ENCODE results near the gene MSANTD7.

MSANTD7 gene

DNA sequence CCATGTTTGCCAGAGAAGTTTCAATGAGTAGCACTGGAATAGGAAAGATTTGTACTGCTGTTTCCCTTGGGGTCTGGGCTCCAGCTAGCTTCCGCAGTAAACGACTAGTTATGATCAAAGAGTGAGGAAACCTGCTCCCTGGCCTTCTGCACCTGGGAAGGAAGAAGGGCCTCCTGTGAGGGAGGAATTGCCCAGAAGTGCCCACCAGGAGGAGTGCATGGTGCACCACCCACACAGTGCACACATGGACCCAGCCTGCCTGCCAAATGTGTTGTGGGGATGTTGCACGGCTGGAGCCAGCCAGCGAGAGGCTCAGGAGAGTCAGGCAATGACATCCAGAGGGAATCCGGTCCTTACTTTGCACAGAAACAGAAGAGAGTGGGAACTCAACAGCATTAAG, 36.4 kb upstream of the MSANTD7 start:
- Histone ChIP-seq H3K9ac (ENCODE audit: low read depth, low read length) (no peak overlapping the region), H3K4me3 (ENCODE audit: low read depth in 1 of 2, low read length in 2 of 2) (no peak overlapping the region), H2AFZ (ENCODE audit: low read depth, low read length) (no peak overlapping the region), H3K36me3 (ENCODE audit: insufficient read depth, low read length) (no peaks in the 10 kb centered on the region), H3K4me1 (ENCODE audit: insufficient read depth, low read length) (no peaks in the 10 kb centered on the region), H4K20me1 (ENCODE audit: insufficient read depth, low read length) (no peaks in the 10 kb centered on the region), H3K9me3 (ENCODE audit: insufficient read depth, low read length, severe bottlenecking) (no peaks in the 10 kb centered on the region), H3K27me3 (ENCODE audit: insufficient read depth, low read length, poor library complexity) (peaks cover 9% of the 10 kb centered on the region), H3K27ac (ENCODE audit: low read length) (no peak overlapping the region), H3K79me2 (ENCODE audit: insufficient read depth, low read length) (no peaks in the 10 kb centered on the region), H3K4me2 (ENCODE audit: insufficient read depth, low read length) (no peak overlapping the region)
- TF ChIP-seq, protein P1, sequence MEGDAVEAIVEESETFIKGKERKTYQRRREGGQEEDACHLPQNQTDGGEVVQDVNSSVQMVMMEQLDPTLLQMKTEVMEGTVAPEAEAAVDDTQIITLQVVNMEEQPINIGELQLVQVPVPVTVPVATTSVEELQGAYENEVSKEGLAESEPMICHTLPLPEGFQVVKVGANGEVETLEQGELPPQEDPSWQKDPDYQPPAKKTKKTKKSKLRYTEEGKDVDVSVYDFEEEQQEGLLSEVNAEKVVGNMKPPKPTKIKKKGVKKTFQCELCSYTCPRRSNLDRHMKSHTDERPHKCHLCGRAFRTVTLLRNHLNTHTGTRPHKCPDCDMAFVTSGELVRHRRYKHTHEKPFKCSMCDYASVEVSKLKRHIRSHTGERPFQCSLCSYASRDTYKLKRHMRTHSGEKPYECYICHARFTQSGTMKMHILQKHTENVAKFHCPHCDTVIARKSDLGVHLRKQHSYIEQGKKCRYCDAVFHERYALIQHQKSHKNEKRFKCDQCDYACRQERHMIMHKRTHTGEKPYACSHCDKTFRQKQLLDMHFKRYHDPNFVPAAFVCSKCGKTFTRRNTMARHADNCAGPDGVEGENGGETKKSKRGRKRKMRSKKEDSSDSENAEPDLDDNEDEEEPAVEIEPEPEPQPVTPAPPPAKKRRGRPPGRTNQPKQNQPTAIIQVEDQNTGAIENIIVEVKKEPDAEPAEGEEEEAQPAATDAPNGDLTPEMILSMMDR (IDR thresholded peaks at IDR 0.05; ENCODE audit: borderline replicate concordance, extremely low read depth, low read length, poor library complexity, severe bottlenecking): peak; percentile 26
- TF ChIP-seq EZH2 (IDR thresholded peaks at IDR 0.05; ENCODE audit: borderline replicate concordance, low read depth, low read length, severe bottlenecking): no peak
- DNase-seq (no peak), ATAC-seq (ENCODE audit: insufficient read depth, low read depth) (no peak; the same call in 2 of the 3 replicates)

GRCh38 chr10:14803827-14804226, 34.3 kb upstream of the MSANTD7 start:
- Histone ChIP-seq H3K4me2 (ENCODE audit: insufficient read depth, low read length) (no peak overlapping the region), H3K9ac (ENCODE audit: low read depth, low read length) (no peak overlapping the region), H3K27ac (ENCODE audit: low read length) (no peak overlapping the region), H2AFZ (ENCODE audit: low read depth, low read length) (no peak overlapping the region), H3K79me2 (ENCODE audit: insufficient read depth, low read length) (no peaks in the 10 kb centered on the region), H3K4me3 (ENCODE audit: low read depth in 1 of 2, low read length in 2 of 2) (no peak overlapping the region), H3K36me3 (ENCODE audit: insufficient read depth, low read length) (no peaks in the 10 kb centered on the region), H3K4me1 (ENCODE audit: insufficient read depth, low read length) (no peaks in the 10 kb centered on the region), H3K9me3 (ENCODE audit: insufficient read depth, low read length, severe bottlenecking) (no peaks in the 10 kb centered on the region), H4K20me1 (ENCODE audit: insufficient read depth, low read length) (no peaks in the 10 kb centered on the region), H3K27me3 (ENCODE audit: insufficient read depth, low read length, poor library complexity) (peaks cover 3% of the 10 kb centered on the region)
- ATAC-seq (ENCODE audit: insufficient read depth, low read depth): no peak
- TF ChIP-seq EZH2 (IDR thresholded peaks at IDR 0.05; ENCODE audit: borderline replicate concordance, low read depth, low read length, severe bottlenecking): no peak
- TF ChIP-seq, protein P1 (IDR thresholded peaks at IDR 0.05; ENCODE audit: borderline replicate concordance, extremely low read depth, low read length, poor library complexity, severe bottlenecking): no peak
- DNase-seq: no peak

GRCh38 chr10:14806318-14806717, 31.8 kb upstream of the MSANTD7 start:
- Histone ChIP-seq H4K20me1 (ENCODE audit: insufficient read depth, low read length) (no peaks in the 10 kb centered on the region), H3K27me3 (ENCODE audit: insufficient read depth, low read length, poor library complexity) (no peaks in the 10 kb centered on the region), H3K79me2 (ENCODE audit: insufficient read depth, low read length) (no peaks in the 10 kb centered on the region), H3K4me3 (ENCODE audit: low read depth in 1 of 2, low read length in 2 of 2) (no peak overlapping the region), H3K9ac (ENCODE audit: low read depth, low read length) (no peak overlapping the region), H2AFZ (ENCODE audit: low read depth, low read length) (no peak overlapping the region), H3K4me2 (ENCODE audit: insufficient read depth, low read length) (no peak overlapping the region), H3K9me3 (ENCODE audit: insufficient read depth, low read length, severe bottlenecking) (no peaks in the 10 kb centered on the region), H3K27ac (ENCODE audit: low read length) (no peak overlapping the region), H3K36me3 (ENCODE audit: insufficient read depth, low read length) (no peaks in the 10 kb centered on the region), H3K4me1 (ENCODE audit: insufficient read depth, low read length) (no peaks in the 10 kb centered on the region)
- DNase-seq: no peak
- no peak for ATAC-seq (ENCODE audit: insufficient read depth, low read depth)
- TF ChIP-seq EZH2 (IDR thresholded peaks at IDR 0.05; ENCODE audit: borderline replicate concordance, low read depth, low read length, severe bottlenecking): no peak
- TF ChIP-seq, protein P1 (IDR thresholded peaks at IDR 0.05; ENCODE audit: borderline replicate concordance, extremely low read depth, low read length, poor library complexity, severe bottlenecking): no peak
